ENCODE results near the gene PTDSS2.

- TF ChIP-seq CTCF (IDR thresholded peaks at IDR 0.05 in 8 of 11, conservative IDR thresholded peaks at IDR 0.05 in 3 of 11) (no peak), POLR2A (IDR thresholded peaks at IDR 0.05) (no peak)
Measured at GRCh38 chr11:468493-468892, 18.4 kb downstream of the PTDSS2 start.
